CD4-positive, alpha-beta T cell (primary cell): ENCODE results near the gene ZBTB20. TPM values are rescaled to one million over a fixed set of nuclear protein-coding genes. Genes with fewer than 3 reads are reported as not detected.

Experiments
- ATAC-seq: fragments of 200-7000 bp; cut with Tn5 transposase; one replicate; pipeline ENCODE4 v1.10.0; 2022; ENCODE audit warnings: mild to moderate bottlenecking; ENCODE audit not compliant: poor library complexity
- CTCF ChIA-PET: fragments of 350-600 bp; sonication (Branson Sonifier 250); formaldehyde crosslinking; loops from one replicate; lab custom pipeline; 2021; ENCODE audit warnings: antibody characterized with exemption, inconsistent platforms; lab: Charles Lee
- POLR2A ChIA-PET: fragments of 350-600 bp; sonication (Branson Sonifier 250); formaldehyde crosslinking; loops from one replicate; lab custom pipeline; 2021; ENCODE audit warnings: antibody characterized with exemption, inconsistent platforms; lab: Charles Lee
- DNase-seq, 14 experiments: peaks; one replicate each; pipeline ENCODE4 v3.0.0-alpha.2; 2013 to 2020; ENCODE audit warnings: mixed read lengths in 2 of 14
- H3K27ac ChIP-seq, 2 donors: one replicate each; pipeline versions ENCODE4 v1.5.1 to v1.7.0; 2013; ENCODE audit warnings: low read length in 2 of 2, low read depth in 1 of 2, mild to moderate bottlenecking in 1 of 2
- H3K27me3 ChIP-seq, 2 experiments: 1 replicate in 1 of 2; 2 replicates in 1 of 2; pipeline versions ENCODE4 v1.6.1 to v1.7.0; 2013; ENCODE audit warnings: low read length in 2 of 2, control low read depth in 1 of 2, mild to moderate bottlenecking in 1 of 2, moderate library complexity in 1 of 2; ENCODE audit not compliant: insufficient read depth in 2 of 2, control insufficient read depth in 1 of 2
- H3K36me3 ChIP-seq: one replicate; pipeline ENCODE4 v1.6.1; 2013; ENCODE audit warnings: low read length, control low read depth; ENCODE audit not compliant: insufficient read depth
- H3K4me1 ChIP-seq: one replicate; pipeline ENCODE4 v1.6.1; 2013; ENCODE audit warnings: low read length, control low read depth; ENCODE audit not compliant: insufficient read depth
- H3K4me3 ChIP-seq: one replicate; pipeline ENCODE4 v1.5.1; 2013; ENCODE audit warnings: mild to moderate bottlenecking, low read length, moderate library complexity
- H3K9me3 ChIP-seq, 2 experiments: 1 replicate in 1 of 2; 2 replicates in 1 of 2; pipeline versions ENCODE4 v1.6.1 to v1.7.0; 2013; ENCODE audit warnings: low read length in 2 of 2, mild to moderate bottlenecking in 2 of 2, control low read depth in 1 of 2, moderate library complexity in 1 of 2; ENCODE audit not compliant: control insufficient read depth in 1 of 2, insufficient read depth in 1 of 2
- H3K27ac Mint-ChIP-seq: one replicate; pipeline ENCODE4 v1.8.0; 2020; ENCODE audit warnings: mixed read lengths
- H3K27me3 Mint-ChIP-seq: one replicate; pipeline ENCODE4 v1.8.0; 2021; ENCODE audit warnings: mixed read lengths
- H3K36me3 Mint-ChIP-seq: one replicate; pipeline ENCODE4 v1.8.0; 2021; ENCODE audit warnings: low read depth, mixed read lengths
- H3K4me1 Mint-ChIP-seq: one replicate; pipeline ENCODE4 v1.8.0; 2021; ENCODE audit warnings: low read depth, mixed read lengths
- H3K4me3 Mint-ChIP-seq: one replicate; pipeline ENCODE4 v1.8.0; 2020; ENCODE audit warnings: mild to moderate bottlenecking, mixed read lengths
- H3K9me3 Mint-ChIP-seq: one replicate; pipeline ENCODE4 v1.8.0; 2020; ENCODE audit warnings: mixed read lengths
- CTCF ChIP-seq: fragments of 200-600 bp; IDR thresholded peaks from one replicate; pipeline ENCODE4 v1.8.0; 2022; ENCODE audit warnings: antibody characterized with exemption, mild to moderate bottlenecking
- intact Hi-C, 2 experiments: fragments of 100-400 bp; cut with DNase I in 1 of 2; cut with micrococcal nuclease in 1 of 2; formaldehyde crosslinking; loops; one replicate each; pipeline versions ENCODE4 v1.15.1 to v1.9.0; 2023 to 2025; cut with DNase I, micrococcal nuclease
- total RNA-seq, 174 experiments: library from RNA in 2 of 174; stranded (reverse) in 2 of 174; gene quantifications; one replicate each; pipeline ENCODE4 v1.2.3 and lab custom pipeline; 2021 to 2026

The ZBTB20 gene
- total RNA-seq, 2 experiments from 2014 or later = 41.6 to 47.4 TPM

DNA sequence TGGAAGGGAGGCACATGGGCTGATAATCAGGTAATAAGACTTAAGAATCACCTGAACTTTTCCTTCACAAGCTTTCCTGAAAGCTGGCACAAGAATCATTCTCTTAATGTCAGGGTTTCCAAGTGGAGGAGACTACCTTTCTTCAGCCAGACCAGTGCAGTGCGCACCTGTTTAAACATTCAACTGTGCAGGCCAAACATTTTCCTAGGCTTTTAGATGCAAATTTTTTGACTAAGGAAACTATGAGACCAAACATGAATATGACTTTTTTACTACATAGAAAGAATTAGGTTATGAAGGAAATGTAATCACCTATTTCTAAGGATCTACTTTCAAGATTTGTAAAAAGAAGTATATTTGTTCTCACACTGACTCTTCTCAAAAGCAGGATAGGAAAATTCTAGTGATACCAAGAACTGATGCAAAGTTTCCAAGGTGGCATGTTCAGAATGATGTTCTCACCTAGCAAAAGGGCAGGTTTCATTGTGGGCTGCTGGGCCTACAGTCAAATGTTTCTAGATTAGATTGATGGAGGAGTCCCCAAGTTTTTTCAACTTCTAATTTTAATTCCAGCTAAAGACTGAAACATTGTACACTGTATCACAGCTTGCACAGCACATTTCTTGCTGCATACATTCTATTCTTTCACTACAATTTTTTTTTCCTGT is 514.2 kb downstream of the ZBTB20 start:
- no peaks in the 10 kb centered on the region for H3K4me1 Mint-ChIP-seq
- TF ChIP-seq CTCF = no peak
- H3K9me3 Mint-ChIP-seq = peaks cover 14% of the 10 kb centered on the region
- POLR2A ChIA-PET = no interaction called here
- H3K27me3 Mint-ChIP-seq = no peaks in the 10 kb centered on the region
- no peaks in the 10 kb centered on the region for H3K4me1 ChIP-seq
- no peak overlapping the region for H3K4me3 Mint-ChIP-seq
- ATAC-seq (no peak), DNase-seq (no peak)
- H3K27me3 ChIP-seq = no peaks in the 10 kb centered on the region
- H3K4me3 ChIP-seq = no peak overlapping the region
- CTCF ChIA-PET = no interaction called here
- peaks cover 37% of the 10 kb centered on the region for H3K36me3 Mint-ChIP-seq
- no peaks in the 10 kb centered on the region for H3K36me3 ChIP-seq
- no peak overlapping the region for H3K27ac Mint-ChIP-seq
- H3K9me3 ChIP-seq = no peaks in the 10 kb centered on the region
- no peak overlapping the region for H3K27ac ChIP-seq
- intact Hi-C loops = no loop called here

DNA sequence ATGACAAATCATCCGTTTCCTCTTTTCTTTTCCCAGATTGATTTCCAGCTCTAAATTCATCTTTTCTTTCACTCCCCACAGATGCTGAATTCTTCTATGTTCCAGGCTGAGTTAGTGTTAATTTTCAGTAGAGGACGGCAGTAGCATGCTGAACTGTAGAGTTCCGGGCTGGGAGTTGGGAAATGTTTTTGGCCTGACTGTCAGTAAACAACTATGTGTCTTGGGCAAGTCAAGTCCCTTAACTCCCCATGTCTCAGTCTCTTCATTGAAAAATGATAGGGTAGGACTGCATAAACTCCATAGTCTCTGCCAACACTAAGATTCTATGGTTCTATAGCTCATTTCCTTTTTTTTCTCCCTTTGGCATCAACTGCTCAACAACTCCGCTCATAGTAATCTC is 519.3 kb downstream of the ZBTB20 start:
- Mint-ChIP-seq H3K4me3 (no peak overlapping the region), H3K9me3 (no peaks in the 10 kb centered on the region), H3K4me1 (no peaks in the 10 kb centered on the region), H3K27ac (no peak overlapping the region), H3K36me3 (peaks cover 21% of the 10 kb centered on the region), H3K27me3 (no peaks in the 10 kb centered on the region)
- no peaks in the 10 kb centered on the region for H3K9me3 ChIP-seq
- no peaks in the 10 kb centered on the region for H3K27me3 ChIP-seq
- ATAC-seq (no peak), DNase-seq (no peak)
- intact Hi-C loops = no loop called here
- ChIA-PET POLR2A (no interaction called here), CTCF (no interaction called here)
- no peak overlapping the region for H3K27ac ChIP-seq
- H3K4me1 ChIP-seq = no peaks in the 10 kb centered on the region
- TF ChIP-seq CTCF = no peak
- H3K4me3 ChIP-seq = no peak overlapping the region
- H3K36me3 ChIP-seq = no peaks in the 10 kb centered on the region

DNA sequence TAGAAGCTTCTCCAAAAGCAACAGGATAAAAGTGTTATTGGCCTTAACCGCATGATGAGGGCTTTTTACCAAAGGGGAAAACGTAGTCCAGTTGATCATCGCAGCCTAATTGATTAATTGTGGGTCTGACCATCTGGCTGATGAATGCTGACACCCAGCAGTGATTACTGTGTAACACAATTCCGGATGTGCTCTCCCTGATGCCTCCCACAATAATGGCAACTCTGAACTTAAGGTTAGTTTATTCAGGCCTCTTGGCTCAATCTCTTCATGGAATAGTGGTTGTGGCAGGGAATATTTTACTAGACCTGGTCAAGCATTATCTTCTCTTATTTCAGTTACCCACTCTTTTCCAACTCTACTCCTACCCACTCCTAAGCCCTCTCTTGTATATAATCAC is 520.3 kb downstream of the ZBTB20 start:
- Mint-ChIP-seq H3K4me1 (no peaks in the 10 kb centered on the region), H3K4me3 (no peak overlapping the region), H3K9me3 (no peaks in the 10 kb centered on the region), H3K36me3 (peaks cover 21% of the 10 kb centered on the region), H3K27ac (no peak overlapping the region), H3K27me3 (no peaks in the 10 kb centered on the region)
- CTCF ChIA-PET = no interaction called here
- Histone ChIP-seq H3K4me1 (no peaks in the 10 kb centered on the region), H3K36me3 (no peaks in the 10 kb centered on the region), H3K9me3 (no peaks in the 10 kb centered on the region), H3K27me3 (no peaks in the 10 kb centered on the region), H3K4me3 (no peak overlapping the region), H3K27ac (no peak overlapping the region)
- no peak for TF ChIP-seq CTCF
- ATAC-seq (no peak), DNase-seq (no peak)
- intact Hi-C loops = no loop called here
- POLR2A ChIA-PET = no interaction called here
